K562 (cell line): ENCODE data around the gene NRCAM. TPM values are rescaled to one million over a fixed set of nuclear protein-coding genes. Genes with fewer than 3 reads are reported as not detected.

Experiments
- ARID1B ChIP-seq: fragments of 450-650 bp; IDR thresholded peaks from 2 replicates; pipeline ENCODE4 v1.6.1; 2016; ENCODE audit warnings: antibody characterized with exemption, mild to moderate bottlenecking, inconsistent platforms
- DIDO1 ChIP-seq: fragments of 450-650 bp; IDR thresholded peaks from 2 replicates; pipeline ENCODE4 v1.6.1; 2016; ENCODE audit warnings: low read depth, missing biosample characterization, missing genetic modification characterization
- HDAC1 ChIP-seq, 2 experiments: fragments of 450-650 bp; IDR thresholded peaks; 2 replicates each; pipeline ENCODE4 v1.6.1; 2016 to 2017; ENCODE audit warnings: inconsistent platforms in 1 of 2, mild to moderate bottlenecking in 1 of 2, moderate library complexity in 1 of 2
- KDM1A ChIP-seq, 2 experiments: fragments of 450-650 bp; IDR thresholded peaks; 2 replicates each; pipeline ENCODE4 v1.6.1; 2016; ENCODE audit warnings: mild to moderate bottlenecking in 2 of 2
- NFXL1 ChIP-seq: fragments of 450-650 bp; formaldehyde crosslinking; IDR thresholded peaks from 2 replicates; pipeline ENCODE4 v1.4.0; 2021; ENCODE audit warnings: mild to moderate bottlenecking
- RNF219 ChIP-seq: fragments of 250-450 bp; sonication (Bioruptor Pico); IDR thresholded peaks from 2 replicates; pipeline ENCODE4 v1.5.0; 2022; ENCODE audit warnings: mild to moderate bottlenecking
- ZNF511 ChIP-seq: sonication (generic); formaldehyde crosslinking; IDR thresholded peaks from 2 replicates; pipeline ENCODE4 v1.8.0; 2022; ENCODE audit warnings: mild to moderate bottlenecking, missing genetic modification reagents
- ZNF655 ChIP-seq: fragments of 250-450 bp; sonication (Bioruptor Pico); IDR thresholded peaks from 2 replicates; pipeline ENCODE4 v1.5.0; 2021
- ZNF764 ChIP-seq: fragments of 250-450 bp; sonication (Bioruptor Pico); IDR thresholded peaks from 2 replicates; pipeline ENCODE4 v1.4.0; 2020; ENCODE audit warnings: low read depth, mild to moderate bottlenecking, moderate library complexity
- polyA plus RNA-seq, 8 experiments: library from polyadenylated mRNA; depleted of rRNA in 4 of 8; stranded (reverse) in 5 of 8; unstranded in 3 of 8; fragments of >200 nt; fragmentation: Nextera tagmentation in 2 of 8; fragmentation: Illumina TruSeq in 1 of 8; extraction: Ambion mirVana in 2 of 8; extraction: Trizol in 1 of 8; gene quantifications; 2 replicates each; pipeline versions ENCODE4 v1.2.1 to v1.2.3, GENCODE V29; 2011 to 2014; ENCODE audit warnings: inconsistent platforms in 1 of 8, missing spikeins in 1 of 8
- total RNA-seq, 7 experiments: library from RNA; depleted of rRNA in 6 of 7; stranded (reverse); fragments of >200 nt in 6 of 7; fragmentation: Illumina TruSeq in 2 of 7; extraction: Trizol in 2 of 7; gene quantifications; 2 replicates each; pipeline versions ENCODE4 v1.2.1 to v1.2.3, GENCODE V29; 2011 to 2021; ENCODE audit warnings: low replicate concordance in 1 of 7
- TF ChIP-seq, protein P1 (sequence below): fragments of 450-650 bp; IDR thresholded peaks from 2 replicates; pipeline ENCODE4 v1.6.1; 2017; ENCODE audit warnings: antibody characterized with exemption, mild to moderate bottlenecking
- TF ChIP-seq, protein P2 (sequence below): fragments of 250-450 bp; sonication (Bioruptor Pico); IDR thresholded peaks from 2 replicates; pipeline ENCODE4 v1.8.0; 2022; ENCODE audit warnings: moderate library complexity, mild to moderate bottlenecking, inconsistent platforms
- TF ChIP-seq, protein P3 (sequence below): sonication (generic); formaldehyde crosslinking; IDR thresholded peaks from 2 replicates; pipeline ENCODE4 v1.8.1; 2023; ENCODE audit warnings: mild to moderate bottlenecking, missing genetic modification reagents

The NRCAM gene
- total and polyA plus RNA-seq, 9 of the 15 experiments (the other 6 are each of a cell fraction or from before 2014, with no cell fraction given) = 0.03 to 0.54 (median 0.12) TPM; not detected in 1

- TF ChIP-seq, protein P1, sequence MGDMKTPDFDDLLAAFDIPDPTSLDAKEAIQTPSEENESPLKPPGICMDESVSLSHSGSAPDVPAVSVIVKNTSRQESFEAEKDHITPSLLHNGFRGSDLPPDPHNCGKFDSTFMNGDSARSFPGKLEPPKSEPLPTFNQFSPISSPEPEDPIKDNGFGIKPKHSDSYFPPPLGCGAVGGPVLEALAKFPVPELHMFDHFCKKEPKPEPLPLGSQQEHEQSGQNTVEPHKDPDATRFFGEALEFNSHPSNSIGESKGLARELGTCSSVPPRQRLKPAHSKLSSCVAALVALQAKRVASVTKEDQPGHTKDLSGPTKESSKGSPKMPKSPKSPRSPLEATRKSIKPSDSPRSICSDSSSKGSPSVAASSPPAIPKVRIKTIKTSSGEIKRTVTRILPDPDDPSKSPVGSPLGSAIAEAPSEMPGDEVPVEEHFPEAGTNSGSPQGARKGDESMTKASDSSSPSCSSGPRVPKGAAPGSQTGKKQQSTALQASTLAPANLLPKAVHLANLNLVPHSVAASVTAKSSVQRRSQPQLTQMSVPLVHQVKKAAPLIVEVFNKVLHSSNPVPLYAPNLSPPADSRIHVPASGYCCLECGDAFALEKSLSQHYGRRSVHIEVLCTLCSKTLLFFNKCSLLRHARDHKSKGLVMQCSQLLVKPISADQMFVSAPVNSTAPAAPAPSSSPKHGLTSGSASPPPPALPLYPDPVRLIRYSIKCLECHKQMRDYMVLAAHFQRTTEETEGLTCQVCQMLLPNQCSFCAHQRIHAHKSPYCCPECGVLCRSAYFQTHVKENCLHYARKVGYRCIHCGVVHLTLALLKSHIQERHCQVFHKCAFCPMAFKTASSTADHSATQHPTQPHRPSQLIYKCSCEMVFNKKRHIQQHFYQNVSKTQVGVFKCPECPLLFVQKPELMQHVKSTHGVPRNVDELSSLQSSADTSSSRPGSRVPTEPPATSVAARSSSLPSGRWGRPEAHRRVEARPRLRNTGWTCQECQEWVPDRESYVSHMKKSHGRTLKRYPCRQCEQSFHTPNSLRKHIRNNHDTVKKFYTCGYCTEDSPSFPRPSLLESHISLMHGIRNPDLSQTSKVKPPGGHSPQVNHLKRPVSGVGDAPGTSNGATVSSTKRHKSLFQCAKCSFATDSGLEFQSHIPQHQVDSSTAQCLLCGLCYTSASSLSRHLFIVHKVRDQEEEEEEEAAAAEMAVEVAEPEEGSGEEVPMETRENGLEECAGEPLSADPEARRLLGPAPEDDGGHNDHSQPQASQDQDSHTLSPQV = no peak
- TF ChIP-seq ZNF511 (CRISPR knock-in tag) (no peak), NFXL1 (CRISPR knock-in tag) (no peak), HDAC1 (IDR thresholded peaks at IDR 0.05) (no peak), ZNF764 (no peak), DIDO1 (tag) (no peak), ZNF655 (CRISPR knock-in tag) (no peak), RNF219 (CRISPR knock-in tag) (no peak), KDM1A (IDR thresholded peaks at IDR 0.05) (no peak), ARID1B (no peak)
- TF ChIP-seq, protein P2, sequence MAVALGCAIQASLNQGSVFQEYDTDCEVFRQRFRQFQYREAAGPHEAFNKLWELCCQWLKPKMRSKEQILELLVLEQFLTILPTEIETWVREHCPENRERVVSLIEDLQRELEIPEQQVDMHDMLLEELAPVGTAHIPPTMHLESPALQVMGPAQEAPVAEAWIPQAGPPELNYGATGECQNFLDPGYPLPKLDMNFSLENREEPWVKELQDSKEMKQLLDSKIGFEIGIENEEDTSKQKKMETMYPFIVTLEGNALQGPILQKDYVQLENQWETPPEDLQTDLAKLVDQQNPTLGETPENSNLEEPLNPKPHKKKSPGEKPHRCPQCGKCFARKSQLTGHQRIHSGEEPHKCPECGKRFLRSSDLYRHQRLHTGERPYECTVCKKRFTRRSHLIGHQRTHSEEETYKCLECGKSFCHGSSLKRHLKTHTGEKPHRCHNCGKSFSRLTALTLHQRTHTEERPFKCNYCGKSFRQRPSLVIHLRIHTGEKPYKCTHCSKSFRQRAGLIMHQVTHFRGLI (CRISPR knock-in tag) = no peak
- TF ChIP-seq, protein P3, sequence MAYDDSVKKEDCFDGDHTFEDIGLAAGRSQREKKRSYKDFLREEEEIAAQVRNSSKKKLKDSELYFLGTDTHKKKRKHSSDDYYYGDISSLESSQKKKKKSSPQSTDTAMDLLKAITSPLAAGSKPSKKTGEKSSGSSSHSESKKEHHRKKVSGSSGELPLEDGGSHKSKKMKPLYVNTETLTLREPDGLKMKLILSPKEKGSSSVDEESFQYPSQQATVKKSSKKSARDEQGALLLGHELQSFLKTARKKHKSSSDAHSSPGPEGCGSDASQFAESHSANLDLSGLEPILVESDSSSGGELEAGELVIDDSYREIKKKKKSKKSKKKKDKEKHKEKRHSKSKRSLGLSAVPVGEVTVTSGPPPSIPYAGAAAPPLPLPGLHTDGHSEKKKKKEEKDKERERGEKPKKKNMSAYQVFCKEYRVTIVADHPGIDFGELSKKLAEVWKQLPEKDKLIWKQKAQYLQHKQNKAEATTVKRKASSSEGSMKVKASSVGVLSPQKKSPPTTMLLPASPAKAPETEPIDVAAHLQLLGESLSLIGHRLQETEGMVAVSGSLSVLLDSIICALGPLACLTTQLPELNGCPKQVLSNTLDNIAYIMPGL (CRISPR knock-in tag) = no peak
These were observed 14.1 kb downstream of the NRCAM start (continued) for GRCh38 chr7:108442039-108442568.
